HEK293T (cell line): ENCODE results near the gene BTBD9.

Experiments used
- CTCF ChIA-PET: fragments of 350-600 bp; formaldehyde crosslinking; extraction: SDS; loops from one replicate; lab custom pipeline; 2021; ENCODE audit warnings: antibody characterized with exemption, inconsistent platforms; lab: Yijun Ruan, JAX
- POLR2A ChIA-PET: fragments of 350-600 bp; formaldehyde crosslinking; extraction: SDS; loops from one replicate; lab custom pipeline; 2020; ENCODE audit warnings: antibody characterized with exemption, inconsistent platforms; lab: Yijun Ruan, JAX
- DNase-seq: peaks from one replicate; pipeline ENCODE4 v3.0.0; 2012; ENCODE audit warnings: mixed read lengths; ENCODE audit errors: extremely low spot score
- ARNT ChIP-seq: fragments of 450-650 bp; IDR thresholded peaks from 2 replicates; pipeline ENCODE4 v1.6.1; 2017; ENCODE audit warnings: mild to moderate bottlenecking
- BHLHE40 ChIP-seq: fragments of 450-650 bp; IDR thresholded peaks from 2 replicates; pipeline ENCODE4 v1.6.1; 2016; ENCODE audit warnings: mild to moderate bottlenecking, moderate library complexity, borderline replicate concordance
- CTBP1 ChIP-seq: fragments of 450-650 bp; IDR thresholded peaks from 2 replicates; pipeline ENCODE4 v1.6.1; 2016; ENCODE audit warnings: borderline replicate concordance
- ELF4 ChIP-seq: fragments of 450-650 bp; IDR thresholded peaks from 2 replicates; pipeline ENCODE4 v1.6.1; 2017; ENCODE audit warnings: antibody characterized with exemption
- FOXA1 ChIP-seq: fragments of 450-650 bp; IDR thresholded peaks from 2 replicates; pipeline ENCODE4 v1.6.1; 2016; ENCODE audit warnings: mild to moderate bottlenecking
- FOXK2 ChIP-seq: fragments of 450-650 bp; IDR thresholded peaks from 2 replicates; pipeline ENCODE4 v1.6.1; 2016; ENCODE audit warnings: mild to moderate bottlenecking
- FOXM1 ChIP-seq: fragments of 450-650 bp; IDR thresholded peaks from 2 replicates; pipeline ENCODE4 v1.6.1; 2017; ENCODE audit warnings: mild to moderate bottlenecking, borderline replicate concordance
- HDGF ChIP-seq: fragments of 450-650 bp; IDR thresholded peaks from 2 replicates; pipeline ENCODE4 v1.6.1; 2017; ENCODE audit warnings: antibody characterized with exemption, borderline replicate concordance
- L3MBTL2 ChIP-seq: fragments of 450-650 bp; conservative IDR thresholded peaks from 2 replicates; pipeline ENCODE4 v1.6.1; 2016; ENCODE audit warnings: mild to moderate bottlenecking
- LEF1 ChIP-seq: fragments of 450-650 bp; IDR thresholded peaks from 2 replicates; pipeline ENCODE4 v1.6.1; 2017; ENCODE audit warnings: mild to moderate bottlenecking, borderline replicate concordance
- NFRKB ChIP-seq: fragments of 450-650 bp; IDR thresholded peaks from 2 replicates; pipeline ENCODE4 v1.6.1; 2016; ENCODE audit warnings: mild to moderate bottlenecking, moderate library complexity
- SP1 ChIP-seq: fragments of 450-650 bp; IDR thresholded peaks from 2 replicates; pipeline ENCODE4 v1.6.1; 2017
- SUZ12 ChIP-seq: fragments of 450-650 bp; IDR thresholded peaks from 2 replicates; pipeline ENCODE4 v1.6.1; 2016; ENCODE audit warnings: mild to moderate bottlenecking
- TARDBP ChIP-seq: fragments of 450-650 bp; IDR thresholded peaks from 2 replicates; pipeline ENCODE4 v1.6.1; 2016
- ZNF384 ChIP-seq: fragments of 450-650 bp; IDR thresholded peaks from 2 replicates; pipeline ENCODE4 v1.6.1; 2016
- TF ChIP-seq, protein P1 (sequence below): fragments of 450-650 bp; IDR thresholded peaks from 2 replicates; pipeline ENCODE4 v1.6.1; 2016

The BTBD9 gene

DNA sequence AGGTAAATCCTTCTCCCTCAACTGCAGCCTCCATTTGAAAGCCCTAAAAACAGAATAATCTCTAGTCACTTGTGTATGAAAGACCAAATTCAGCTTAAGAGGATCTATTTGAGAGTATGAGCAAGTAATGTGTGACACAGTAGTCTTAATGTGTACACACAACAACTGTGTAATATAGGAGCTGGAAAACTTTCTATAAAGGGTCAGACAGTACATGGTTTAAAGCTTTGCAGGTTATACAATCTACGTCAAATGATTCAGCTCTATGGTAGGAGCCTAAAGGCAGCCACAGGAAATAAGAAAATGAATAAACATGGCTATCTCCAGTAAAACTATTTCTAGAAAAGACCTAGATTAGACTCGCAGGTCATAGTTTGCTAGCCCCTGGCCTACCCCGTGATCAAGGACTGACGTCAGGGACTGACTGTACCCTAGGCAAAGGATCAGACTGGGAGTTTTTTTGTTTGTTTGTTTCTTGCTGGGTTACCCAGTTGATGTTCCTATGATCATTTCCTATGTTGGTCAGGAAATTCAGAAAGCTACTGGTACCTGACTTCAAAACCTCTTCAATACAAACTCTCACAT is 39.7 kb downstream of the BTBD9 start:
- CTCF ChIA-PET: interaction anchor here (1.5 kb wide), 1 partner anchor 10 kb away, joined by 3 read pairs; no protein-coding TSS in a partner anchor
- no peak for DNase-seq

DNA sequence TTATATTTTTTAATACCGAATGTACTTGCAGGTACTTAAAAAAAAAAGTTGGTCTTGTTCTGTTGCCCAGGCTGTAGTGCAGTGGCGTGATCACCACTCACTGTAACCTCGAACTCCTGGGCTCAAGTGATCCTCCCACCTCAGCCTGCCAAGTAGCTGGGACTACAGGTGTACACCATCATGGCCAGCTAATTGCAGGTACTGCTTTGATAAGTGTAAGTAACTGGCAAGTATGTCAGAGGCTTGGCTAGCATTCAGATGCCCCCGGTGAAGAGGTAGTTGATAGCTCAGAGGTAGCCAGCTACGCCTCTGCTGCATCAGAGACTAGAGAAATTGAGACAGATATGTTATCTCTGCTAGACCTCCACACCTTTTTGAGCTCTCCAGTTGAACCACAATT is 40.5 kb downstream of the BTBD9 start:
- ChIA-PET POLR2A (interaction anchor here (0.6 to 1.0 kb wide), 2 partner anchors 34 to 40 kb away, joined by 3 read pairs; partner anchors contain the start of gene BTBD9), CTCF (interaction anchor here (1.5 kb wide), 1 partner anchor 10 kb away, joined by 3 read pairs; no protein-coding TSS in a partner anchor)
- DNase-seq: no peak
- TF ChIP-seq ELF4 (no peak), ZNF384 (no peak), L3MBTL2 (no peak), TARDBP (no peak), NFRKB (no peak), FOXK2 (no peak), CTBP1 (no peak), SP1 (no peak), LEF1 (no peak), HDGF (no peak), FOXM1 (no peak), SUZ12 (no peak), BHLHE40 (no peak), FOXA1 (no peak), ARNT (no peak)
- TF ChIP-seq, protein P1, sequence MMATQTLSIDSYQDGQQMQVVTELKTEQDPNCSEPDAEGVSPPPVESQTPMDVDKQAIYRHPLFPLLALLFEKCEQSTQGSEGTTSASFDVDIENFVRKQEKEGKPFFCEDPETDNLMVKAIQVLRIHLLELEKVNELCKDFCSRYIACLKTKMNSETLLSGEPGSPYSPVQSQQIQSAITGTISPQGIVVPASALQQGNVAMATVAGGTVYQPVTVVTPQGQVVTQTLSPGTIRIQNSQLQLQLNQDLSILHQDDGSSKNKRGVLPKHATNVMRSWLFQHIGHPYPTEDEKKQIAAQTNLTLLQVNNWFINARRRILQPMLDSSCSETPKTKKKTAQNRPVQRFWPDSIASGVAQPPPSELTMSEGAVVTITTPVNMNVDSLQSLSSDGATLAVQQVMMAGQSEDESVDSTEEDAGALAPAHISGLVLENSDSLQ: no peak

More for the DNA sequence above, 39.7 kb downstream of the BTBD9 start:
- no peak for TF ChIP-seq NFRKB
- TF ChIP-seq CTBP1: no peak
- TF ChIP-seq ELF4: no peak
- no peak for TF ChIP-seq SP1
- no peak for TF ChIP-seq ZNF384
- no peak for TF ChIP-seq FOXM1
- TF ChIP-seq HDGF: no peak
- TF ChIP-seq, protein P1: no peak
- no peak for TF ChIP-seq LEF1
- no peak for TF ChIP-seq BHLHE40
- no peak for TF ChIP-seq FOXK2
- TF ChIP-seq TARDBP: no peak
- no peak for TF ChIP-seq ARNT
- no peak for TF ChIP-seq L3MBTL2
- no peak for TF ChIP-seq FOXA1
- TF ChIP-seq SUZ12: no peak
- POLR2A ChIA-PET: no interaction called here

DNA sequence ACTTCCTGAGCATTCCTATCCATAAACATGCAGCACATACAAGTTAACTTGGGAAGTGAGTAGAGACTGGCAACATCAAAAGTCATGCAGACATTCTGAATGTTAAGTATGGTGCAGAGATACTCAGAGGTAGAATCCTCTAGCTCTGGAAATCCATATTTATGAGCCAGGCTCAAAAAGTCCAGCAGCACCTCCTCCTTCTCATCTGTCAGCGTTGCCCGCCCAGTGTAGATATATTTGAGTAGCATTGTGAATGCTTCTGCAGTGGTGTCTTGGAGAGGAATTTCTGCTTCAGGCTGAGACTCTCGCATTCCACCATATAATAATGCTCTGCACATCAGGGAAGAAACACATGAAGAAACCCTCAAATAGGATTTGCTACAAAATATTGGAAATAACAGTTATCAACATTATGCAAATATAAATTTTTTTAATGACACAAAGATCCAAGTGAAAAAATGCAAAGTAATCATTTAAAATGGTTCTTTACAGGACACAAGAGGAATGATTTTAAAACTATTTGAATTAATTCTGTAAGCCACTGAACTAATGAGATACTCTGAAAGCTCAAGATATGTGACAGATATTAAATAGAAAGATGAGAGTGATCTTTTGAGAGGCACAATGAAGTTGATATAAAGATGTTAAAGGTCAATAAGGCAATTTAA is 45.6 kb downstream of the BTBD9 start:
- CTCF ChIA-PET: no interaction called here

DNA sequence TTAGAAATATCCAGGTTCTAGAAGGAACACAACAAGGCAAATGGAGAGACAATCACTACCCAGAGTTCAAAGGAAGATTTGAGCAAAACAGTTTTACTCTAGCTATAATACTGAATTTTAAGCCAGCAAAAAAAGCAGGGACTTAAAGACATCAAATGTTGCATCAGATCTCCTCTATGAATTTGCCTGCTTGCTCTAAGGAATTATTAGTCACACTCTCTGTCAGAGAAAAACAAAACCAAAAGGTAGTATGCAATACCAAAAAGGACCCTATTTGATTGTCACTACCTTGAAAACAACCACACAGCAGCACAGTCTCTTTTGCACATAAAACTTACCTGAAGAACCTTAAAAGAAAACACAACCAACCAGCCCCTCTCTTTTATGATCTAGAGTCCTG is 46.3 kb downstream of the BTBD9 start:
- DNase-seq: no peak
- TF ChIP-seq FOXM1: no peak
- POLR2A ChIA-PET: no interaction called here
- CTCF ChIA-PET: interaction anchor here (1.1 kb wide), 1 partner anchor 11 kb away, joined by 4 read pairs; no protein-coding TSS in a partner anchor

More for the DNA sequence above, 45.6 kb downstream of the BTBD9 start:
- no peak for TF ChIP-seq SUZ12
- no peak for TF ChIP-seq L3MBTL2
- TF ChIP-seq, protein P1: no peak
- no peak for TF ChIP-seq CTBP1
- no peak for TF ChIP-seq HDGF
- no peak for TF ChIP-seq TARDBP
- no peak for TF ChIP-seq ZNF384
- TF ChIP-seq ELF4: no peak
- no peak for TF ChIP-seq NFRKB
- TF ChIP-seq FOXM1: no peak
- TF ChIP-seq SP1: no peak
- TF ChIP-seq LEF1: no peak
- no peak for DNase-seq
- POLR2A ChIA-PET: no interaction called here

DNA sequence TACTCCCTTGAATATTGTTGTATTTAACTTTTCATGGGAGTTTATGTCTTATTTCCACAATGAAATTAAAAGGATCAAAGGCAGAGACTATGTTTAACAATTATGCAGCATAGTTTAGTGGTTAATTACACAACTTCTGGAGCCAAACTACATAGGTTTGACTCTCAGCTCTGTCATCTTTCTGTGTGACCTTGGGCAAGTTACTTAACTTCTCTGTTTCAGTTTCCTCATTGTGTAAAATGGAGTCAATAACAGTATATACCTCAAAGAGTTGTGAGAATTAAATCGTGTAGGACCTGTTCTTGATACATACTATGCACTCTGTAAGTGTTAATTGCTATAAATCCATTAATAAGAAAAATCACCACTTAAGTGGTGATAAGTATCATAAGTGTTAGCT is 48.3 kb downstream of the BTBD9 start:
- TF ChIP-seq NFRKB (no peak), ZNF384 (no peak), TARDBP (no peak), SUZ12 (no peak), FOXA1 (no peak), LEF1 (no peak), CTBP1 (no peak)
- TF ChIP-seq, protein P1: no peak
- no peak for DNase-seq
- POLR2A ChIA-PET: no interaction called here
- CTCF ChIA-PET: no interaction called here
